A673 (cell line): ENCODE results near the gene NDC1. TPM values are rescaled to one million over a fixed set of nuclear protein-coding genes. Genes with fewer than 3 reads are reported as not detected.

Experiments
- BruUV-seq: library from RNA; stranded (reverse); fragments of 400-500 nt; replicated peaks from 2 replicates; lab custom pipeline; 2021; lab: Mats Ljungman, UMichigan
- CTCF ChIA-PET: fragments of 300-600 bp; sonication (Branson Sonifier 250); formaldehyde crosslinking; loops from one replicate; lab custom pipeline; 2022; ENCODE audit warnings: antibody characterized with exemption; lab: Charles Lee
- POLR2A ChIA-PET: fragments of 300-600 bp; sonication (Branson Sonifier 250); formaldehyde crosslinking; loops from one replicate; lab custom pipeline; 2022; ENCODE audit warnings: antibody characterized with exemption; ENCODE audit not compliant: low non-redundant PET; lab: Charles Lee
- DNase-seq: peaks from one replicate; pipeline ENCODE4 v3.0.0-alpha.2; 2015; ENCODE audit warnings: low spot score
- H3K27ac ChIP-seq: fragments of 200-600 bp; sonication (generic); 2 replicates; pipeline ENCODE4 v1.5.1; 2016; ENCODE audit warnings: mixed run types, low read depth, mild to moderate bottlenecking, mixed read lengths, antibody characterized with exemption, low read length; ENCODE audit not compliant: poor library complexity, severe bottlenecking
- H3K27me3 ChIP-seq: fragments of 200-600 bp; sonication (generic); replicated peaks from 2 replicates; pipeline ENCODE4 v1.6.1; 2017; ENCODE audit warnings: mixed run types, low read depth, mild to moderate bottlenecking, mixed read lengths, antibody characterized with exemption, low read length; ENCODE audit not compliant: insufficient read depth, poor library complexity
- H3K36me3 ChIP-seq: fragments of 200-600 bp; sonication (generic); 2 replicates; pipeline ENCODE4 v1.6.1; 2016; ENCODE audit warnings: mixed run types, mild to moderate bottlenecking, mixed read lengths, antibody characterized with exemption, low read length; ENCODE audit not compliant: insufficient read depth, poor library complexity, severe bottlenecking
- H3K4me1 ChIP-seq: fragments of 200-600 bp; sonication (generic); 2 replicates; pipeline ENCODE4 v1.6.1; 2017; ENCODE audit warnings: mixed run types, mild to moderate bottlenecking, mixed read lengths, antibody characterized with exemption, low read length; ENCODE audit not compliant: insufficient read depth, poor library complexity, severe bottlenecking
- H3K4me3 ChIP-seq: fragments of 200-600 bp; sonication (generic); 2 replicates; pipeline ENCODE4 v1.5.1; 2016; ENCODE audit warnings: low read depth, mixed run types, mild to moderate bottlenecking, mixed read lengths, low read length; ENCODE audit not compliant: poor library complexity, severe bottlenecking
- H3K9me3 ChIP-seq: fragments of 200-600 bp; sonication (generic); 2 replicates; pipeline ENCODE4 v1.6.1; 2016; ENCODE audit warnings: mixed run types, low read depth, mild to moderate bottlenecking, mixed read lengths, antibody characterized with exemption, low read length; ENCODE audit not compliant: poor library complexity, severe bottlenecking
- CTCF ChIP-seq: fragments of 300-800, 200-600 bp; sonication (generic); conservative IDR thresholded peaks from 2 replicates; pipeline ENCODE4 v1.5.1; 2017; ENCODE audit warnings: low read depth, mild to moderate bottlenecking, antibody characterized with exemption, low read length, moderate library complexity, mixed read lengths
- EZH2 ChIP-seq: fragments of 200-600 bp; sonication (generic); IDR thresholded peaks from 2 replicates; pipeline ENCODE4 v1.6.1; 2017; ENCODE audit warnings: borderline replicate concordance, low read depth, mild to moderate bottlenecking, mixed read lengths, antibody characterized with exemption, low read length; ENCODE audit not compliant: poor library complexity, severe bottlenecking
- intact Hi-C: fragments of 100-400 bp; cut with micrococcal nuclease; formaldehyde crosslinking; loops from one replicate; pipeline ENCODE4 v1.10.0; 2022; ENCODE audit not compliant: unreplicated experiment
- total RNA-seq: library from RNA; stranded (reverse); gene quantifications from 2 replicates; pipeline ENCODE4 v1.2.3, GENCODE V29; 2021

NDC1 gene
- total RNA-seq, 1 experiment from 2014 or later, result 26.6 TPM

- intact Hi-C loops, result loop anchor here (2.0 kb wide), 1 partner anchor 270 kb away; no protein-coding TSS in a partner anchor
- peak; percentile 47 for DNase-seq
- CTCF ChIA-PET, result no interaction called here
- Histone ChIP-seq H3K27ac (no peak overlapping the region), H3K9me3 (no peaks in the 10 kb centered on the region), H3K4me3 (no peak overlapping the region), H3K27me3 (no peaks in the 10 kb centered on the region), H3K4me1 (no peaks in the 10 kb centered on the region), H3K36me3 (no peaks in the 10 kb centered on the region)
- POLR2A ChIA-PET, result no interaction called here
- BruUV-seq, result no TSS peak
- TF ChIP-seq CTCF, result peak; percentile 60
- no peak for TF ChIP-seq EZH2
Measured at GRCh38 chr1:53754484-53755312, 83.4 kb downstream of the NDC1 start.

- CTCF ChIA-PET, result no interaction called here
- Histone ChIP-seq H3K9me3 (no peaks in the 10 kb centered on the region), H3K4me1 (no peaks in the 10 kb centered on the region), H3K27ac (no peak overlapping the region), H3K36me3 (no peaks in the 10 kb centered on the region), H3K4me3 (no peak overlapping the region), H3K27me3 (no peaks in the 10 kb centered on the region)
- no peak for DNase-seq
- BruUV-seq, result no TSS peak
- no peak for TF ChIP-seq CTCF
- TF ChIP-seq EZH2, result no peak
- POLR2A ChIA-PET, result no interaction called here
- intact Hi-C loops, result no loop called here
Measured at GRCh38 chr1:53752281-53752680, 85.8 kb downstream of the NDC1 start.

- CTCF ChIA-PET, result no interaction called here
- intact Hi-C loops, result no loop called here
- Histone ChIP-seq H3K27ac (no peak overlapping the region), H3K36me3 (no peaks in the 10 kb centered on the region), H3K9me3 (no peaks in the 10 kb centered on the region), H3K4me3 (no peak overlapping the region), H3K4me1 (no peaks in the 10 kb centered on the region), H3K27me3 (no peaks in the 10 kb centered on the region)
- BruUV-seq, result no TSS peak
- no peak for DNase-seq
- POLR2A ChIA-PET, result no interaction called here
- TF ChIP-seq EZH2 (no peak), CTCF (no peak)
Measured at GRCh38 chr1:53747841-53748240, 90.3 kb downstream of the NDC1 start.
